Measurements from ENCODE around the gene LYPLAL1. TPM values are rescaled to one million over a fixed set of nuclear protein-coding genes. Genes with fewer than 3 reads are reported as not detected.

The LYPLAL1 gene
- total RNA-seq, 1 donor from 2014 or later: 35.4 TPM

DNA sequence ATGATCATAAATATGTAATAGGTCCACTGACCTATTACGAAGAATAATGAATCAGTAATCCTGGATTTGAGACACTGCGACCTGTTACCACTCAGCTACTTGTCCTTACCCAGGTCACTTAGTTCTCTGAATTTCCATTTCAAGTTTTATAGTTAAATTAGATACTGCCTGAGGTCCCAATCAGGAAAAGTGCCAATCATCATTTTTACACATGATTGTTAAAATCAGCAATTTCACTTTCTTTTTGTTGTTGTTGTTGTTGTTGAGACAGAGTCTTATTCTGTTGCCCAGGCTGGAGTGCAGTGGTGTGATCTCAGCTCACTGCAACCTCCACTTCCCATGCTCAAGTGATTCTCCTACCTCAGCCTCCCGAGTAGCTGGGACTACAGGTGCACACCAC lies 22.8 kb upstream of the LYPLAL1 start:
- Mint-ChIP-seq H3K9me3 (no peaks in the 10 kb centered on the region), H3K4me1 (peaks cover 11% of the 10 kb centered on the region), H3K4me3 (no peak overlapping the region), H3K36me3 (no peaks in the 10 kb centered on the region), H3K27ac (no peak overlapping the region), H3K27me3 (ENCODE audit: insufficient read depth, low read depth) (no peaks in the 10 kb centered on the region)
- no peaks in the 10 kb centered on the region for H3K36me3 ChIP-seq
- no peak for DNase-seq (ENCODE audit: low spot score)
- no peaks in the 10 kb centered on the region for H4K20me1 ChIP-seq (ENCODE audit: low read depth)
- TF ChIP-seq EZH2 (IDR thresholded peaks at IDR 0.05): no peak
- no peak for TF ChIP-seq EZH2phosphoT487 (IDR thresholded peaks at IDR 0.05)
- TF ChIP-seq, protein P1, sequence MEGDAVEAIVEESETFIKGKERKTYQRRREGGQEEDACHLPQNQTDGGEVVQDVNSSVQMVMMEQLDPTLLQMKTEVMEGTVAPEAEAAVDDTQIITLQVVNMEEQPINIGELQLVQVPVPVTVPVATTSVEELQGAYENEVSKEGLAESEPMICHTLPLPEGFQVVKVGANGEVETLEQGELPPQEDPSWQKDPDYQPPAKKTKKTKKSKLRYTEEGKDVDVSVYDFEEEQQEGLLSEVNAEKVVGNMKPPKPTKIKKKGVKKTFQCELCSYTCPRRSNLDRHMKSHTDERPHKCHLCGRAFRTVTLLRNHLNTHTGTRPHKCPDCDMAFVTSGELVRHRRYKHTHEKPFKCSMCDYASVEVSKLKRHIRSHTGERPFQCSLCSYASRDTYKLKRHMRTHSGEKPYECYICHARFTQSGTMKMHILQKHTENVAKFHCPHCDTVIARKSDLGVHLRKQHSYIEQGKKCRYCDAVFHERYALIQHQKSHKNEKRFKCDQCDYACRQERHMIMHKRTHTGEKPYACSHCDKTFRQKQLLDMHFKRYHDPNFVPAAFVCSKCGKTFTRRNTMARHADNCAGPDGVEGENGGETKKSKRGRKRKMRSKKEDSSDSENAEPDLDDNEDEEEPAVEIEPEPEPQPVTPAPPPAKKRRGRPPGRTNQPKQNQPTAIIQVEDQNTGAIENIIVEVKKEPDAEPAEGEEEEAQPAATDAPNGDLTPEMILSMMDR (IDR thresholded peaks at IDR 0.05): no peak
- no peaks in the 10 kb centered on the region for H3K79me2 ChIP-seq (ENCODE audit: low read depth)
- H3K27me3 ChIP-seq: no peaks in the 10 kb centered on the region
- H3K4me3 ChIP-seq: no peak overlapping the region
- H3F3A ChIP-seq (ENCODE audit: low read depth): no peaks in the 10 kb centered on the region
- H2AFZ ChIP-seq (replicated peaks): no peak overlapping the region
- H3K9me3 ChIP-seq (ENCODE audit: low read depth): no peaks in the 10 kb centered on the region
- H3K9ac ChIP-seq: no peak overlapping the region
- H3K4me1 ChIP-seq: no peaks in the 10 kb centered on the region
- H3K4me2 ChIP-seq: no peak overlapping the region
- H3K27ac ChIP-seq: no peak overlapping the region

- Histone ChIP-seq H3K4me3 (no peak overlapping the region), H3K36me3 (no peaks in the 10 kb centered on the region), H2AFZ (replicated peaks) (no peak overlapping the region), H3K9me3 (ENCODE audit: low read depth) (no peaks in the 10 kb centered on the region), H3K4me1 (no peaks in the 10 kb centered on the region), H3F3A (ENCODE audit: low read depth) (no peaks in the 10 kb centered on the region), H4K20me1 (ENCODE audit: low read depth) (no peaks in the 10 kb centered on the region), H3K27ac (no peak overlapping the region), H3K9ac (no peak overlapping the region), H3K79me2 (ENCODE audit: low read depth) (no peaks in the 10 kb centered on the region), H3K27me3 (no peaks in the 10 kb centered on the region), H3K4me2 (no peak overlapping the region)
- Mint-ChIP-seq H3K36me3 (no peaks in the 10 kb centered on the region), H3K9me3 (no peaks in the 10 kb centered on the region), H3K4me3 (no peak overlapping the region), H3K27ac (no peak overlapping the region), H3K27me3 (ENCODE audit: insufficient read depth, low read depth) (no peaks in the 10 kb centered on the region), H3K4me1 (peaks cover 11% of the 10 kb centered on the region)
- TF ChIP-seq, protein P1 (IDR thresholded peaks at IDR 0.05): no peak
- TF ChIP-seq EZH2 (IDR thresholded peaks at IDR 0.05) (no peak), EZH2phosphoT487 (IDR thresholded peaks at IDR 0.05) (no peak)
- no peak for DNase-seq (ENCODE audit: low spot score)
Observed at GRCh38 chr1:219151467-219151866, 22.2 kb upstream of the LYPLAL1 start.

DNA sequence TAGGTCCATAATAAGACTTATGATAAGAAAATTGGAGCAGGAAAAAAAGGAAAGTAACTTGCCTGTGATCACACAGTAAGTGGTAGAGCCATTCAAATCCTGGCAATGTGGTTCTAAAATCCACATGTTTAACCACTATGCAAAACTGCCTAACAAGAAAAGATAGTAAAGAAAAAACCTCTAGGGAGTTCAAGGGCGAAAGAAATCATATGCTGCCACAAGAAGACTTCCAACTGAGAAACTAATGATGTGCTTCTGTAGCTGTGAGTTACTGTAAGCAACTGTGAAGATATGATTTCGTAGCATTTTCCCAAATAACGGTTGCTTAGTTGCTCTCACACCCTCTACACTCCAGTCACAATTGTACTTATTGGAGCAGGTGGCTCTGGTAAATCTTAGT lies 20.9 kb upstream of the LYPLAL1 start:
- no peak overlapping the region for H2AFZ ChIP-seq (replicated peaks)
- H3K9me3 ChIP-seq (ENCODE audit: low read depth): no peaks in the 10 kb centered on the region
- H3K79me2 ChIP-seq (ENCODE audit: low read depth): no peaks in the 10 kb centered on the region
- Mint-ChIP-seq H3K4me3 (no peak overlapping the region), H3K27ac (no peak overlapping the region), H3K9me3 (no peaks in the 10 kb centered on the region), H3K4me1 (peaks cover 4% of the 10 kb centered on the region), H3K36me3 (no peaks in the 10 kb centered on the region), H3K27me3 (ENCODE audit: insufficient read depth, low read depth) (no peaks in the 10 kb centered on the region)
- H3K4me2 ChIP-seq: no peak overlapping the region
- H3K4me3 ChIP-seq: no peak overlapping the region
- no peaks in the 10 kb centered on the region for H4K20me1 ChIP-seq (ENCODE audit: low read depth)
- H3K36me3 ChIP-seq: no peaks in the 10 kb centered on the region
- H3F3A ChIP-seq (ENCODE audit: low read depth): no peaks in the 10 kb centered on the region
- TF ChIP-seq EZH2 (IDR thresholded peaks at IDR 0.05) (no peak), EZH2phosphoT487 (IDR thresholded peaks at IDR 0.05) (no peak)
- TF ChIP-seq, protein P1 (IDR thresholded peaks at IDR 0.05): no peak
- no peak overlapping the region for H3K27ac ChIP-seq
- no peak for DNase-seq (ENCODE audit: low spot score)
- no peaks in the 10 kb centered on the region for H3K4me1 ChIP-seq
- no peaks in the 10 kb centered on the region for H3K27me3 ChIP-seq
- H3K9ac ChIP-seq: no peak overlapping the region

Data from neural progenitor cell (in vitro differentiated cells).